ENCODE measurements around the gene ELL2. TPM values are rescaled to one million over a fixed set of nuclear protein-coding genes. Genes with fewer than 3 reads are reported as not detected.

Gene ELL2
- total RNA-seq, 1 donor from 2014 or later = 14.2 TPM

- Mint-ChIP-seq H3K36me3 (peaks cover 3% of the 10 kb centered on the region), H3K4me1 (peaks cover 3% of the 10 kb centered on the region), H3K9me3 (no peaks in the 10 kb centered on the region), H3K27me3 (ENCODE audit: insufficient read depth, low read depth) (peaks cover 2% of the 10 kb centered on the region), H3K27ac (no peak overlapping the region), H3K4me3 (no peak overlapping the region)
- DNase-seq (ENCODE audit: low spot score) = no peak
- Histone ChIP-seq H3K9me3 (ENCODE audit: low read depth) (no peaks in the 10 kb centered on the region), H3K9ac (no peak overlapping the region), H3F3A (ENCODE audit: low read depth) (no peaks in the 10 kb centered on the region), H3K27ac (no peak overlapping the region), H3K4me2 (no peak overlapping the region), H3K79me2 (ENCODE audit: low read depth) (no peaks in the 10 kb centered on the region), H3K4me3 (no peak overlapping the region), H2AFZ (replicated peaks) (no peak overlapping the region), H3K36me3 (no peaks in the 10 kb centered on the region), H3K4me1 (peaks cover 6% of the 10 kb centered on the region), H3K27me3 (no peaks in the 10 kb centered on the region), H4K20me1 (ENCODE audit: low read depth) (no peaks in the 10 kb centered on the region)
- no peak for TF ChIP-seq EZH2phosphoT487 (IDR thresholded peaks at IDR 0.05)
- TF ChIP-seq CTCF (IDR thresholded peaks at IDR 0.05) = no peak
- no peak for TF ChIP-seq EZH2 (IDR thresholded peaks at IDR 0.05)
Observed at GRCh38 chr5:95886340-95887044, 75.2 kb downstream of the ELL2 start.

- Mint-ChIP-seq H3K4me3 (no peak overlapping the region), H3K27ac (no peak overlapping the region), H3K27me3 (ENCODE audit: insufficient read depth, low read depth) (peaks cover 2% of the 10 kb centered on the region), H3K9me3 (no peaks in the 10 kb centered on the region), H3K36me3 (no peaks in the 10 kb centered on the region), H3K4me1 (peaks cover 3% of the 10 kb centered on the region)
- Histone ChIP-seq H3K9me3 (ENCODE audit: low read depth) (no peaks in the 10 kb centered on the region), H3K36me3 (no peaks in the 10 kb centered on the region), H3K9ac (no peak overlapping the region), H4K20me1 (ENCODE audit: low read depth) (no peaks in the 10 kb centered on the region), H3K4me1 (peaks cover 6% of the 10 kb centered on the region), H3F3A (ENCODE audit: low read depth) (no peaks in the 10 kb centered on the region), H2AFZ (replicated peaks) (no peak overlapping the region), H3K4me3 (no peak overlapping the region), H3K4me2 (no peak overlapping the region), H3K27me3 (no peaks in the 10 kb centered on the region), H3K79me2 (ENCODE audit: low read depth) (no peaks in the 10 kb centered on the region), H3K27ac (no peak overlapping the region)
- DNase-seq (ENCODE audit: low spot score) = no peak
- TF ChIP-seq EZH2 (IDR thresholded peaks at IDR 0.05) (no peak), EZH2phosphoT487 (IDR thresholded peaks at IDR 0.05) (no peak), CTCF (IDR thresholded peaks at IDR 0.05) (no peak)
Observed at GRCh38 chr5:95884511-95884910, 77.1 kb downstream of the ELL2 start.

GRCh38 chr5:95884017-95884325 lies 77.7 kb downstream of the ELL2 start:
- H3K36me3 Mint-ChIP-seq = no peaks in the 10 kb centered on the region
- Histone ChIP-seq H3K79me2 (ENCODE audit: low read depth) (no peaks in the 10 kb centered on the region), H3K4me3 (no peak overlapping the region), H3K36me3 (no peaks in the 10 kb centered on the region), H3K27ac (no peak overlapping the region), H3K9ac (no peak overlapping the region), H4K20me1 (ENCODE audit: low read depth) (no peaks in the 10 kb centered on the region), H3K9me3 (ENCODE audit: low read depth) (no peaks in the 10 kb centered on the region), H3K27me3 (no peaks in the 10 kb centered on the region), H2AFZ (replicated peaks) (no peak overlapping the region), H3F3A (ENCODE audit: low read depth) (no peaks in the 10 kb centered on the region), H3K4me2 (no peak overlapping the region), H3K4me1 (peaks cover 6% of the 10 kb centered on the region)
- H3K27ac Mint-ChIP-seq = no peak overlapping the region
- H3K27me3 Mint-ChIP-seq (ENCODE audit: insufficient read depth, low read depth) = peaks cover 2% of the 10 kb centered on the region
- H3K4me1 Mint-ChIP-seq = peaks cover 3% of the 10 kb centered on the region
- no peak for DNase-seq (ENCODE audit: low spot score)
- TF ChIP-seq CTCF (IDR thresholded peaks at IDR 0.05) = no peak
- TF ChIP-seq EZH2phosphoT487 (IDR thresholded peaks at IDR 0.05) = no peak
- no peak for TF ChIP-seq EZH2 (IDR thresholded peaks at IDR 0.05)
- H3K9me3 Mint-ChIP-seq = no peaks in the 10 kb centered on the region
- H3K4me3 Mint-ChIP-seq = no peak overlapping the region

Measured in neural progenitor cell (in vitro differentiated cells).